ENCODE data around the gene ALDOB. TPM values are rescaled to one million over a fixed set of nuclear protein-coding genes. Genes with fewer than 3 reads are reported as not detected.

ALDOB gene
- total RNA-seq, 1 experiment from 2014 or later, result not detected

DNA sequence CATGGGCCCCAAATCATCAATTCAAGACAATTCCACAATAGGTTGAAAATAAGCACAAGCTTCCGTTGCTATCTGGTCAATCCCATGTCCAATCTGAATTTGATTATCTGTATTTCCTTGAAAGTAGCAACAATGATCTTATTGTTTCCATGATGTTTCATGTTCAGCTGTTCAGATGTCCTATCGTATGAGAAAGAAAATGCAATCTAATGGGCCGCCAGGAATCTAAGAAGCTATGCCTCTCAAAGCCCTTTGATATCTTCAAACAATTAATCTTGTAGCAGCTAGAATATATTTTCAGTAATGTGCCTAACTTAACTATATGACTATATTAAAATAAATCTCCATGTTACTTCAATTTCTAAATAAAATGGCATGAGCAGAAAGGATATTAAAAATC, 32.1 kb upstream of the ALDOB start:
- Histone ChIP-seq H3K4me3 (ENCODE audit: insufficient read depth, low read depth, low read length) (no peak overlapping the region), H3K36me3 (replicated peaks; ENCODE audit: control insufficient read depth, insufficient read depth, low read length) (no peaks in the 10 kb centered on the region), H3K27me3 (ENCODE audit: control insufficient read depth, insufficient read depth, low read length) (no peaks in the 10 kb centered on the region)
- DNase-seq, result no peak

DNA sequence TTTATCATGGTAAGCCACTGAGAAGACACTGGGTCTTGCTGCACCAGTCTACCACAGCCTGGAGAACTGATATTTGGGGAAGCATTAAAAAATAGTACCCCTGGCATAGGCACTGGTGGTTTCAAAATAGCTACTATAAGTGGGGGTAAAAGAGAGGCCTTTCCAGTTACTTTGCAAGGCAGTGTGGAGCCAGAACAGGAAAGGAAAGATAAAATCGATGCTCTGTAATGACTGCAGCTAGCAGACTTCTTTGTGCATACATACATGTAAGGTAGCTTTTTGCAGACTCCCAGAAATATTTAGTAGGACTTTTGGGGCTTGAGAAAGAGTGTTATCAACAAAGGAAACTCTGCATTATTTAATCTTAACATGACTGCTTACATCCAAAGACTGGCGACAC, 31.3 kb upstream of the ALDOB start:
- Histone ChIP-seq H3K4me3 (ENCODE audit: insufficient read depth, low read depth, low read length) (no peak overlapping the region), H3K27me3 (ENCODE audit: control insufficient read depth, insufficient read depth, low read length) (no peaks in the 10 kb centered on the region), H3K36me3 (replicated peaks; ENCODE audit: control insufficient read depth, insufficient read depth, low read length) (no peaks in the 10 kb centered on the region)
- no peak for DNase-seq

DNA sequence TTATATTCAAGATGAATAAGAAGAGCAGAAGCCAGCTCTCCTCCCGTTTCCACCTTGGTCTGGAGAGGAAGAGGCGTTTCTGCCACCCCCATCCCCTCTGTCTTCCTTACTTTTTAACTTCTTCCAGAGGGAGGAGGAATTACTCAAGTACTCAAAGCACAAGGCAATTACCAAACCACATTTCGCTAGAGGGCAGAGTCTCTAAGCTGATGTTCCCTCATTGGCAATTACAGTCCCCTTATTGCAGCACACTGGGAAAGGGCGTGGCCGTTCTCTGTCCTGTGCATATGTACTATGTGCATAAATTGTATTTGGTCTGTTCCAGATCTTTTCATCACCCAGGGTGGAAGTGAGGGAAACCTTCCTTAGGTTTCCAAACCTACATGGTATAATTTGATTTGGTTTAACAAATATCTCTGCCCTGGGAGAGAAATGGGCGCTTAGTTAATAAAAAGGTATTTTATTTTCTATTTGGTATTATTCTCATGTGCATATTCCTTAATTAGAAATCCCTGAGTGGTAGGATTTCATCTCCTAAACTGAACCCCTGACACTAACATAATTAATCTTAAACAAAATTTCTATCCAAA, 29.8 kb upstream of the ALDOB start:
- Histone ChIP-seq H3K36me3 (replicated peaks; ENCODE audit: control insufficient read depth, insufficient read depth, low read length) (no peaks in the 10 kb centered on the region), H3K27me3 (ENCODE audit: control insufficient read depth, insufficient read depth, low read length) (no peaks in the 10 kb centered on the region), H3K4me3 (ENCODE audit: insufficient read depth, low read depth, low read length) (no peak overlapping the region)
- peak; percentile 54 for DNase-seq

DNA sequence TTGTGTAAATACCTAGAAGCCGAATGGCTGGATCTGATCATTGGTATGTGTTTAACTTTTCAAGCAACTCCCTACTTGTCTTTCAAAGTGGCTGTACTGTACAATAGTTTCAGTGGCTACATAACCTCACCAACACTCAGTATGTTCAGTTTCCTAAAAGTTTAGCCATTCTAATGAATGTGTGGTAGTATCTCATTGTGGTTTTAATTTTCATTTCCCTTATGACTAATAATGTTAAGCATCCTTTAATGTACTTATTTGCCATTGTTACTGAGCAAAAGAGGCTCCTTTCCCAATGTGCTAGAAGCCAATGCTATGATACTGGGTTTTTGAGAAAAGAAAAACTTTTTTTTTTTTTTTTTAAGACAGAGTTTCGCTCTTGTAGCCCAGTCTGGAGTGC, 27.8 kb upstream of the ALDOB start:
- no peaks in the 10 kb centered on the region for H3K36me3 ChIP-seq (replicated peaks; ENCODE audit: control insufficient read depth, insufficient read depth, low read length)
- H3K27me3 ChIP-seq (ENCODE audit: control insufficient read depth, insufficient read depth, low read length), result no peaks in the 10 kb centered on the region
- H3K4me3 ChIP-seq (ENCODE audit: insufficient read depth, low read depth, low read length), result no peak overlapping the region
- DNase-seq, result no peak

DNA sequence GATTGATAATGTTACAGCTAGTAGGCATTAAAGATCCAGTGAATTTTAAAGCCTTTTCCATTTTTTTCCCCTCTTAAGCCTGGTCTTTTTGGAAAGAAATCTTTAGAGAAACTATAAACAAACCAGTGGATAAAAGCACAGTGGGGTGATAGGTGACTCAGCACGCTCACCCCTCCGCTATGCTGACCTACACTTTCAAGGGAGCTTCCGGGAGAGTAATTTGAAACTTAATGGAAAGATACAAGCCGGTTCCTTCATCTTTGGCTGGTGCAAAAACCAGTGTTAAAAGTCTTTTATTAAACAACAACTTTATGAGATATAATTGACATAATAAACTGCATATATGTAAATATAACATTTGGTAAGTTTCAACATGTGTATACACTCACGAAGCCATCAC, 27.0 kb upstream of the ALDOB start:
- H3K4me3 ChIP-seq (ENCODE audit: insufficient read depth, low read depth, low read length), result no peak overlapping the region
- no peaks in the 10 kb centered on the region for H3K36me3 ChIP-seq (replicated peaks; ENCODE audit: control insufficient read depth, insufficient read depth, low read length)
- DNase-seq, result peak; percentile 74
- H3K27me3 ChIP-seq (ENCODE audit: control insufficient read depth, insufficient read depth, low read length), result no peaks in the 10 kb centered on the region

DNA sequence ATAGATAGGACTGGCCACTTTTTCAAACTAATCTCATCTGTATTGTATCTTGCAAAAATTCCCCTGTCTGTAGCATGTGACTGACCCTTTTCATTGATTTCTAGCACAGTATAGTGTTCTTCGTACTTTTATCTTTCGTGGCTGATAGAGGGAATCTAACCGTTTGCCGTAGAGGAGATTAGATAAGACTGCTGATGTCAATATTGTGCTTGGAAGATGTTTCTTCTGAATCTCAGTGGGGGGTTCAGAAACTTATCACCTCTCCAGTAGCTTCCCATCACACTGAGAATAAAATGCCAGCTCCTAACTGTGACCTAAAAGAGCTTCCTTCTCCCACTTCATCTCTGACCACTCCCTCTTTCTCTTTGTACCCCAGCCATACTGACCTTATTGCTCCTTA, 25.4 kb upstream of the ALDOB start:
- Histone ChIP-seq H3K27me3 (ENCODE audit: control insufficient read depth, insufficient read depth, low read length) (no peaks in the 10 kb centered on the region), H3K36me3 (replicated peaks; ENCODE audit: control insufficient read depth, insufficient read depth, low read length) (no peaks in the 10 kb centered on the region), H3K4me3 (ENCODE audit: insufficient read depth, low read depth, low read length) (no peak overlapping the region)
- DNase-seq, result no peak

DNA sequence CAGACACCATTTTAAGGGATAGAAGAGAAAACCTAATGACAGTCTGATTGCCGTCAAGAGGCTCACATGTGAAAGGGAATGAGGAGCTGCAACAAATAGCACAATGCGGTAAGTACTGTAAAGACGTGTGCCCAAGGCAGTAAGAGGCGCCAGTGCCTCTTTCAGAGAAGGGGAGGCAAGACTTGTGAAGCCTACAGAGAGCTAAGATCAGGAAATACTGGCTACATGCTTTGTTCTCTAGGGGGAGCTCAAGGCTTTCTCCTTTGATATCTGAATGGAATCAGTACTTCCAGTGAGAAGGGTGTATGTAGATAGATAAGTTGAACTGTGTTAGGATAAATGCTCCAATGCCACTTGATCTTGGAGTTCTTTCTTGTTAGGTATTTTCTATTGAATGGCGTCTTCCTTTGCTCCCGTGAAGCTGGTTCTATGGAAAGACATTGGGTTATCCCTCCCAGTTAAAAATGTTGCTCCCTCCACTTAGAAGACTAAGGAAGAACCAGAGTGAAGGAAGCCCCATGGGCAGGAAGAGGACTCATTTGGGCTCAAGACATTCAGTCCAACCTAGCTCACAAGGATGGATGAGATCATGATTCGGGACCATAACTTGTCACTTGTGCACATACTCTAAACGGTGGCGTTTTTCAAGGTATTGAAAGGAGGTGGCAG, 23.5 kb upstream of the ALDOB start:
- Histone ChIP-seq H3K36me3 (replicated peaks; ENCODE audit: control insufficient read depth, insufficient read depth, low read length) (no peaks in the 10 kb centered on the region), H3K4me3 (ENCODE audit: insufficient read depth, low read depth, low read length) (no peak overlapping the region), H3K27me3 (ENCODE audit: control insufficient read depth, insufficient read depth, low read length) (no peaks in the 10 kb centered on the region)
- DNase-seq, result peak; percentile 79

DNA sequence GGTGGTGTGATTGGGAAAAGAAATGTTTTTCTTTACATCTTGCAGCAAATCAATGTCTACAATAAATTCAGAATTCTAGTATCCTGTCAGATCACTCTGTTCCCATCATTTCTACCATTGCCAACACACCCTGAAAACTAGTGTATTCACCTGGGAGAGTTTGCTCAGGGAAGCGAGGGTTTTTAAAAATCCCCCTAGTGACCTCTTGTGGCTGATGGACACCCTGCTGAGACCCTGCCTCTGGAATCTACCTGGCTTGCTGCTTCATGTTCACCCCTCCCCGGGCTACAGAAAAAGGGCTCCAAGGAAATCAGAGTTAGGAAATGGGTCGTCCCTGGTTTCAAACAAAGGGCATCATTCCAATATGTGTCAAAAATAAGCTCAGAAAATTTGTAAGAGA, 21.4 kb upstream of the ALDOB start:
- no peaks in the 10 kb centered on the region for H3K27me3 ChIP-seq (ENCODE audit: control insufficient read depth, insufficient read depth, low read length)
- no peak overlapping the region for H3K4me3 ChIP-seq (ENCODE audit: insufficient read depth, low read depth, low read length)
- DNase-seq, result peak; percentile 61
- H3K36me3 ChIP-seq (replicated peaks; ENCODE audit: control insufficient read depth, insufficient read depth, low read length), result no peaks in the 10 kb centered on the region

DNA sequence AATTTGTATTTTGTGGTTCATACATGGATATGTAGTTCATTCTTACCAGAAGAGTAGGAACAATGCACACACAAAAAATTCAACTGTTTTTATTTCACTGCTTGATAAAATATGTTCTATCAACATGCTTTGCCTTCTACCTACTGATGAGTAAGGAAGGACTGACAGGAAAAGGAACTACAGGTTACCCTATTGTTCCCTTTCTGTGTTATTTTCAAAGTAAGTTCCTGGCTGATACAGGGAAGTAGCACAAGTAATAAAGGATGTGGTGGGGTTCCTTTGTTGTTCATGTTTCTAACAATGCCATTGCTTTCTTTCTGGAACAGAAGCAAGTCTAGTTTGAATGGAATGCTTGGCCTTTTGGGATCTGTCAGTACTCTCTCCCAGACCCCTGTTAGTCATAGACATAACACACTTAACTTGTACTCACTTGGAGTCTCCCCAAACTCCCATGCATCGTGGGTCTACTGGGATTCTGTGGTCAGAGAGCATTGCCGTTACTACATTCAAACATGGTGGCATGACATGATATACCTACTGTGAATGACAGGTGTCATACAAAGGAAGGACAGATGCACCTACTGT, 20.2 kb upstream of the ALDOB start:
- no peak overlapping the region for H3K4me3 ChIP-seq (ENCODE audit: insufficient read depth, low read depth, low read length)
- DNase-seq, result no peak
- no peaks in the 10 kb centered on the region for H3K27me3 ChIP-seq (ENCODE audit: control insufficient read depth, insufficient read depth, low read length)
- H3K36me3 ChIP-seq (replicated peaks; ENCODE audit: control insufficient read depth, insufficient read depth, low read length), result no peaks in the 10 kb centered on the region

DNA sequence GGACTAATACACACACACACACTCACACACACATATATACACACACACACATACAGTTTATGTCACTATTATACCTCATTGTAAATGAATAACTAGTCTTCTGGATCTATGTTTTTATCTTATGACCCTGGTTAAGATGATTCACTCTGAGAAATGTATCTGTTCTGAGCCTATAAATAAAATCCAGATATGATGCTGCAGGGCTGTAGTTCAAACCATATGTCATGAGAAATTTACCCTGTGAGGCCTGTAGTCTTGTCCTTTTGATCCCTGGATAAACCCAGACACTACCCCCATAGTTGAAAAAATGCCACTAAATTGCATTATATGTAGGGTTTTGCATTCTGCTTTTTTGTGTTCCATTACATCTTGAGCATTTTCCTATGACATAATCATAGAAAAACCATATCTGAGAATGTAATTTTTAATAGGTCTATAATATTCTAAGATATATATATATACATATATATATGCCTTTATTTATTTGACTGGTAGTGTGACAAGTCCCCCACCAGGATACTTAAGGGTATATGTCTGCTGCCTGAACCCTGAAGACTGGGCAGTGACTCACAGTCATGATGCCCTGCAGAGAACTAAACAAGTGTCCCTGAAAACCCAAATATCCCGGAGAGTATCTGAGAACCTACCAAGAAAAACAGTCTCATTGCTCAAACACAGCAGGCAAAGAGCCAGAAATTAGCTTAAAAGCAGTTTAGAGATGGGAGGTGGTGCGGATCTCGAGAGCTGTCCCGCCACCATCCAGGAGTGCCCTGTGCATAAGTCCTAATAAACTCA, 18.4 kb upstream of the ALDOB start:
- Histone ChIP-seq H3K4me3 (ENCODE audit: insufficient read depth, low read depth, low read length) (no peak overlapping the region), H3K27me3 (ENCODE audit: control insufficient read depth, insufficient read depth, low read length) (no peaks in the 10 kb centered on the region), H3K36me3 (replicated peaks; ENCODE audit: control insufficient read depth, insufficient read depth, low read length) (no peaks in the 10 kb centered on the region)
- no peak for DNase-seq

DNA sequence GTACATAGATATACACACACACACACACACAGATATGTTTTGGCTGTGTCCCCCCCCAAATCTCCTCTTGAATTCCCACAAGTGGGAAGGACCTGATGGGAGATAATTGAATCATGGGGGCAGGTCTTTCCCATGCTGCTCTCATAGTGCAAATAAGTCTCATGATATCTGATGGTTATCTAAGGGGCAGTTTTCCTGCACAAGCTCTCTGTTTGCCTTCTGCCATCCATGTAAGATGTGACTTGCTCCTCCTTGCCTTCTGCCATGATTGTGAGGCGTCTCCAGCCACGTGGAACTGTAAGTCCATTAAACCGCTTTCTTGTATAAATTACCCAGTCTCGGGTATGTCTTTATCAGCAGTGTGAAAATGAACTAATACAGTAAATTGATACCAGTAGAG, 15.9 kb upstream of the ALDOB start:
- Histone ChIP-seq H3K36me3 (replicated peaks; ENCODE audit: control insufficient read depth, insufficient read depth, low read length) (no peaks in the 10 kb centered on the region), H3K4me3 (ENCODE audit: insufficient read depth, low read depth, low read length) (no peak overlapping the region), H3K27me3 (ENCODE audit: control insufficient read depth, insufficient read depth, low read length) (no peaks in the 10 kb centered on the region)
- DNase-seq, result no peak

DNA sequence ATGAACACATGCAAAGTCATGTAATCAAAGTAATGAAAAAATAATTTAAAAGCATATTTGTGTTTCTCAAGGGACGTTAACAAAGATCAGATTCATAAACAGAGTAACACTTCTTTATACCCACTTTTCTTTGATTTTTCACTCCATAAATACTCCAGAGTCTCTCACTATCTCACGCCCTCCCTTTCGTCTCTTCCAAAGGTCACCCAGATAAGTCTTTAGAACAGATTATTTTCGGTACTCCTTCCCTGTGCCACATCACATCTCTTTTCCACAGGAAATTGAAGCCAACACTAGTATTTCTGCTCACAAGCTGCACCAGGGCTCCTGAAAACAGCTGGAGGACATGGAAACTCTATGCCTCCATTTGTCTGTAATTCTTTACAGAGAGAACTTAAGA, 15.4 kb upstream of the ALDOB start:
- Histone ChIP-seq H3K36me3 (replicated peaks; ENCODE audit: control insufficient read depth, insufficient read depth, low read length) (no peaks in the 10 kb centered on the region), H3K27me3 (ENCODE audit: control insufficient read depth, insufficient read depth, low read length) (no peaks in the 10 kb centered on the region), H3K4me3 (ENCODE audit: insufficient read depth, low read depth, low read length) (no peak overlapping the region)
- no peak for DNase-seq

DNA sequence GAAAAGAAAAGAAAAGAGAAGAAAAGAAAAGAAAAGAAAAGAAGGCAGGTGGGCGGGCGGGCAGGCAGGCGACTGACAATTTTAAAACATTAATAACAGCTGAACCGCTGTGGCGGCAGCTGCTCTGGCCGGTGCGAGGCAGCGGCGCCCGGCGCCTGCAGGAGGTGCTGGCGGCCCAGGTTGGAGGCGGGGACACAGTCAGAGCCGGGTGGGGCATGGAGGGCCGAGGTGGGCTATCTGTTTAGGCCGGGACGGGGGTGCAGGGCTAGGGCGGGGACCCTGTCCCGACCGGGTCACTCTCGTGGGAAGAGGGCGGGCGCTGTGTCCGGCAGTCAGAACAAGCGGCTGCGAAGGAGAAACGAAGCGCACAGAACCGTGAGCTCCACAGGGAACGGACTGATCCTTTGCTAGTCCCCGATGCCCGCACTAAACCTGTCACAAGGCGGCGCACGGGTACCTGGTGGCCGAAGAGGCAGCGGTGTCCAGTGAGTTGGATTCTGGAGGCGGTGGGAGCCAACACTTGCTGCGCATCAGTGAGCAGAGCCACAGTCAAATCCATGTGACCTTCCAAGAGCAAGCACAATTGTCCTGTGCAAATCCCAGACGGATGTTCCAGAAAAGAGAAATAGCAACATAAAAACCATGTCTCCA, 13.6 kb upstream of the ALDOB start:
- peak overlapping the region; percentile 73 for H3K4me3 ChIP-seq (ENCODE audit: insufficient read depth, low read depth, low read length)
- no peaks in the 10 kb centered on the region for H3K27me3 ChIP-seq (ENCODE audit: control insufficient read depth, insufficient read depth, low read length)
- no peaks in the 10 kb centered on the region for H3K36me3 ChIP-seq (replicated peaks; ENCODE audit: control insufficient read depth, insufficient read depth, low read length)
- DNase-seq, result peak; percentile 92

DNA sequence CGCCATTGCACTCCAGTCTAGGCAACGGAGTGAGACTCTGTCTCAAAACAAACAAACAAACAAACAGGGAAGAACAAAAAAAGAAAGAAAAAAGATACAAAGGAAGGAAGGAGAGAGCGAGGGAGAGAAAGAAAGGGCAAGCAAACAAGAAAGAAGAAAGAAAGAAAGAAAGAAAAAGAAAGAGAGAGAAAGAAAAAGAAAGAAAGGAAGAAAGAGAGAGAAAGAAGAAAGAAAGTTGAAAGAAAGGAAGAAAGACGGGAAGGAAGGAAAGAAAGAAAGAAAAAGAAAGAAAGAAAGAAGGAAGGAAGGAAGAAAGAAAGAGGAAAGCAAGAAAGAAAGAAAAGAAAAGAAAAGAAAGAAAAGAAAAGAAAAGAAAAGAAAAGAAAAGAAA, 13.1 kb upstream of the ALDOB start:
- Histone ChIP-seq H3K4me3 (ENCODE audit: insufficient read depth, low read depth, low read length) (no peak overlapping the region), H3K27me3 (ENCODE audit: control insufficient read depth, insufficient read depth, low read length) (no peaks in the 10 kb centered on the region), H3K36me3 (replicated peaks; ENCODE audit: control insufficient read depth, insufficient read depth, low read length) (no peaks in the 10 kb centered on the region)
- DNase-seq, result no peak
